HG03025 (cell line): Measurements from ENCODE around the gene BEST3.

ENCODE experiments used
- ATAC-seq: cut with Tn5 transposase; IDR thresholded peaks from one replicate; pipeline ENCODE4 v1.9.1; 2021; ENCODE audit warnings: mild to moderate bottlenecking, moderate library complexity; ENCODE audit not compliant: unreplicated experiment, low FRiP score

BEST3 gene

DNA sequence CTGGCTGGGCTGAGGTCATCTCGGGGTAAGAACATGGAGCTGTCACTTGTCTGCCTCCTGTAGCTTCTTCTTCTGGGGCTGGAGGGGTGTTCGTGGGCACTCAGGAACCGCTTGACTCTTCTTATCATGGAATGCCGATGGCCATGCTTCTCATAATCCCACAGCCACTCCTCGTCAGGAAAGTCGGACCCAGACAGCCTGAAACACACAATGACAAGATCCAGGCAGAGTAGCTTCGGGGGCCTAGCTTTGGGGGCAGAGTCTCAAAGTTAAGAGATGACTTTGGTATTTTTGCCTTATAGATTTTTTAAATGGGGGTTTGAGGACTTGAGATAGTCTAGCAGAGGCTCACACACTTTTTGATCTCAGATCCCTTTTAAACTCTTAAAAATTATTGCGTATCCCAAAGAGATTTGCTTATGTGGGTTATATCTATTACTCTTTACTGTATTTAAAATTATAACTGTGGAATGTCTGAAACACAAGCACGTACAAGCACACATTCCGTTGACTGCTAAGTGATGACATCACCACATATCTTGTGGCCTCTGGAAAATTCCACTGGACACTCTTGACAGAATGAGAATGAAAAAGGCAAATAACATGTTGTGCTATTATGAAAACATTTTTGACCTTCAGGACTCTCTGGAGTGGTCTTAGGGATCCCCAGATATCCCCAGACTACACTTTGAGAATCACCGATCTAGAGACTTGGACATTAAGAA is 43.3 kb downstream of the BEST3 start:
- no peak for ATAC-seq

DNA sequence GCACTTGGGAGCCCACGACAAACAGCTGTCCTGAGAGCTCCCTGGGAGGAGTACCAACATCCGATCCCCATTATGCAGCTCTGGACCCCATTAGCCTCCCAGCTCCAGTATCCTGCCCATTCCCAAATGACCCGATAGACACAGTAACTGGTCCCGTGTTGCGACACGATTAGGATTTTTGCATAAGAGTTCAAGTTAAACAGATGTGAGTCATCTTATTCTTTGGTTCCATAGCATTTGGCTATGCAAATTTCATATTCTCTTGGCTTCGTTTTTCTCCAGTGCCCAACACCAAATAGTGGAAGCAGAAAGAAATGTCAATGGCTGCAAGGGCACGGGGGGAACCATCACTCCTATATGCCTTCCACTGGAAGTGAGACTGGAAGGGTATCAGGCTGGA is 45.4 kb downstream of the BEST3 start:
- no peak for ATAC-seq

DNA sequence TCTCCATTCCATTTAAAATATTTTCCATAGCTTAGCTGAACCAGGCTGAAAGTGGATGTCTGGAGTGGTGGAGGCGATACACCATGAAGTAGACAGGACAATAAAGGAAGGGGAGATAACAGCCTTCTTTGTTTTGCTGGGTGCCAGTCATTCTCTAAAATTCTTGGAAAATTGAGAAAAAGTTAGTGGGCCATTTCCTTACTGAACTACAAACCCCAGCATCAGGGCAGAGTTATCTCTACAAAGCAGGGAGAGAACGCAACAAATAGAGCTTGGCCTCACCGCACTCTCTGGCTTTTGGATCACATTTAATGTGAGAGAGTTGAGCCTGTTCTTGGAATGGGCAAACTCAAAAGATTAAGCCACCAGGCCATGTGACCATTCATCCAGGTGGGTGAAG is 47.2 kb downstream of the BEST3 start:
- ATAC-seq = no peak

DNA sequence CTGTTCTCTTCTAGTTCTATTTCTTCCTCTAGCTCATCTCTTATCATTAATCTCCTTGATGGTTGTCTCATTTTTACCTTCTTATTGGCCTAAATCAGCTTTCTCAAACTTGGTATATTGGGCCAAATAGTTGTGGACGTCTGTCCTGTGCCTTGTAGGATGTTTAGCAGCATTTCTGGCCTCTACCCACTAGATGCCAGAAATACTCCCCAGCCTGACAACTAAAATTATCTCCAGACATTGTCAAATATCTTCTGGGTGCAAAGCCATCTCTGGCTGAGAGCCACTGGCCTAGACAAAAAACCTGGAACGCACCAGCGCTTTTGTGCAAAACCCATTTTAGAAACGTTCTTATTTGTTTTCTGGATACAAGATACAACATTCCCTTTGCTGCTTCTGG is 49.6 kb downstream of the BEST3 start:
- ATAC-seq = no peak

DNA sequence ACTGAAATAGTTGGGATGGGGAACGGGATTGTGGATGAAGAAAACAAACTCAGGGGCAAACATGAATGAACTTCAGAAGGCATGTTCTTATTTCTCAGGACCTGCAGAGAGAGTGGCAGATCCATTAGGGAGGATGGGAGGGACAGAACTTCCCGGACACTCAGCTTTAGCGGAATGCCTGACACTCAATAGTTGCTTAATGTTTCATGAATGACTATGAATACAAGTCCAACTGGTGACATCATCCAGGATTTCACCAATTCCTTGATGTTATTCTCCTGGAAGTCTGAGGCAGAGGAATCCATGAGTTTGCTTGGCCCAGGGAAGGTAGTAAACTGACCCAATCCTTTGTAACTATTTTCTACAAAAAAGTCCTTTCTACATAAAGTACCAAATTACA is 50.6 kb downstream of the BEST3 start:
- ATAC-seq = no peak

DNA sequence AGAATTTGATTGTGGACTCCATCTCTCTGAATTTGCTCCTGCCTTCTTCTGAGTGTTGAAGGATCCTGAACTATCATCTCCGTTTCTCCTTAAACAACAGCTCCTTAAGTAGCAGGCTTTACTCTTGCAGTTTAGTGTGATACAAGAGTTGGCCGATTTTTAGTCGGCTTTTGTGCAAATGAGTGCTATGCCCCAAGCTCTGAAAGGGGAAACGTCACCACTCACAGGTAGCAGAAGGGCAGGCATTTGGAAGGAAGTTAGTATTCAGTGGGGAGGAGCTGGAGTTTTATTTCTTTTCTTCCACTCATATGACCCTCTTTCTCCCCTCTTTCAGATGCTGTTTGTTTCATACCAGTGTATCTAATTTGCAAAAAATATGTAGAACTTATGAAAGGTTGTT is 51.9 kb downstream of the BEST3 start:
- ATAC-seq = no peak

DNA sequence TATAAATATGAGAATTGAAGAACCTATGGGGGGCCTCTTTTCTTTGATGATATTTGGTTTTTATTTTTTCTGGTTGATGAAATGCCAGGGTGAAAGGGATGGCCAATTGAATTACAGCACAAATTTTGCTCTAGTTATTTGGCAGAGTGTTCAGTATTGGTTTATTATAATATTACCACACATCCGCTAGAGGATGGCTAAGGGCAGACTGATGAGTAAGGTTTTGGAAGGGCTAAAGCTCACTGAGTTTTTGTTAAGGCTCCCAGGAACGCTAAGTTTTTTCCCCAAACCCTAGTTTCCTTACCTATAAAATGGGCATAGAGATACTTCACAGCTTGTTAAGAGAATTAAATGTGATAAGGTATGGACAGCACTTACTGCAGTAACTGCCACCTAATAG is 54.1 kb downstream of the BEST3 start:
- no peak for ATAC-seq

DNA sequence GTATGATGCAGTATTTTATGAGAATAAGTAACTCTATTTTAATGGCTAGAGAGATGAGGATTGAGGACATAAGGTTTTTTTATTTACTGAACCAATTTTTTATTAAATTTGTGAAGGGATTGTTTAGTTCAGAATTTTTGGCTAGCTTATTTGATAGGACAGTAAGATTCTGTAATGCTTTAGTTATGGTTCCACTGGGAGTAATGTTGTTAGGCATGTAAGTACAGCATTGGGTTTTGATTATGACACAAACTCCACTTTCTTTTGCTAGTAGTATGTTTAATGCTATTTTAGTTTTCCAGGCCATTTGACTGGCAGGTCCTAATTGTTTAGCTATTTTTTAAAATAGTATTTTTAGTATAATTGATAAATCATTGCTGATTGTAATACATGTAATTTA is 54.6 kb downstream of the BEST3 start:
- no peak for ATAC-seq

DNA sequence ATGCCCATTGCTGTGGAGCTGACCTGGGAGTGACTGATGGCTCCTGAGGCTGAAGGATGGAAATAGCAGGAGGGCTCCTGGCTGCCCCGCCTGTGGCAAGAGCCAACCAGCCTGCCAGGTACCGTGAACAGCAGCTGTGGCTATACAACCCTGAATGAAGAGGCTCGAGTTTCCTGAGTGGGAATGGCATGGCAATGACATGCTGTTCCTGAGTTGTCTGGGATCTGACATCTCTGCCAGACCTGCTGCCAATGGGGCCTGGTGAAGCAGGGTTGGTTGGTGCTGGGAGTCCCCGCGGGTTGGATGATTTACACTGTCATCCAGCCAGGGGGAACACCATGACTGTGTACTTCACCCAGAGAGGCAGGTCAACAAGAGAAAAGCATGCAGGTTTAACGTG is 56.6 kb downstream of the BEST3 start:
- ATAC-seq = no peak

DNA sequence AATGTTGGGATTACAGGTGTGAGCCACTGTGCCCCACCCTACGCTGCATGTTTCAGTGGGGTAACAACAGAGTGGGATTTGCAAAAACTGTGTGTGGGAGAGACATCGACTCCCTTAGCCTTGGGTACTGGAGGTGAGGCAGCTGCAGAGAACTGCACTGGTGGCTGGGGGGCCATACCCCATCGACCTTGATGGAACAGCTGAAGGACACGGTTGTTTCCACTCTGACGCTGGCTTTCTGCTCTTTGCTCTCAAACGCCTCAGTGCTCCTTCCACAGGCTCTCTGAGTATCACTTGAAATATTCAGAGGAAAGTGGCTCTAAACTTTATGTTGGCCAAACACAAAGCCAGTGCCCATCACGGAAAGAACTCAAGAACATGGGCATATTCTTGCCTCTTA is 57.6 kb downstream of the BEST3 start:
- ATAC-seq = no peak

DNA sequence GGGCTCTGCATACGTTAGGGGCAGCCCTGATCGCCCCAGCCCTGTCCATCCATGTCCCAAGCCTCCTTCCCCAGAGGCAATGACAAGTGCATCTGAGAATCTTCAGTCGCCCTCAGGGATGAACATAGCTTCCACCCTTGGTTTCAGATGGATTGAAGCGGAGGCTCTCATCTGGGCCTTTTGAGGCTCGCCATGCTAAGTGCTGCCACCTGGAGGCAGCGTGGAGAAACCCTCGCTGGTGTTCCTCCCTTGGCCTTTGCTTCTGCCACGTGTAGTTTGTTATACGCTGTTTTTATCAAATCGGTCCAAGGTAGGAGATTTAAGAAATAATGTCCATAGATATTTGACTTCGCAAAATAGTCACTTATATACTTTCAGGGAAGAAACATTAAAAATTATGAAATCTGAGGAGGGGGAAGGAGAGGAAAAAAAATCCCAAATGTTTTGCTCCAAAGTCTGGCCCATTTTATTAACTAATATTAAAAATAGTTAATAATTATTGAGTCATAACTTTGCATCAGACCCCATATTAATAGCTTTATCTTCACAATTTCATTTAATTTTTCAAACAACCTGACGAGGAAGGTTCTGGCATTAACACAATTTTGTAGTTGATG is 59.6 kb downstream of the BEST3 start:
- peak; percentile 87 for ATAC-seq

DNA sequence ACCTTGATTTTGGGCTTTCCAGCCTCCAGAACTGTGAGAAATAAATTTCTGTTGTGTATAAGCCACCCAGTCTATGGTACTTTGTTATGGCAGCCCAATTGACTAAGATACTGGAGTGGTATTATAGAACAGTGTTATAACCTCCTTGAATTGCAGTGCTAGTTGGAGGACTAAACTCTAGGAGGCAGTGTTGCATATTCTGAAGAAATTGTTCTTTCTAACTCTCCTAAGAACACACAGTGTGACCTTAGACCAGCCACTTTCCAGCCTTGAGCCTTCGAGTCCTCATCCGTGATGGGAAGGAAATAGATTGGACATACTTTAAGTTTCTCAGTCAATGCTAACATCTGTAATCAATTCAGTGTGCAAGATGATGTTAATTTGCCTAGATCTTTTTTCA is 66.0 kb downstream of the BEST3 start:
- ATAC-seq = no peak

DNA sequence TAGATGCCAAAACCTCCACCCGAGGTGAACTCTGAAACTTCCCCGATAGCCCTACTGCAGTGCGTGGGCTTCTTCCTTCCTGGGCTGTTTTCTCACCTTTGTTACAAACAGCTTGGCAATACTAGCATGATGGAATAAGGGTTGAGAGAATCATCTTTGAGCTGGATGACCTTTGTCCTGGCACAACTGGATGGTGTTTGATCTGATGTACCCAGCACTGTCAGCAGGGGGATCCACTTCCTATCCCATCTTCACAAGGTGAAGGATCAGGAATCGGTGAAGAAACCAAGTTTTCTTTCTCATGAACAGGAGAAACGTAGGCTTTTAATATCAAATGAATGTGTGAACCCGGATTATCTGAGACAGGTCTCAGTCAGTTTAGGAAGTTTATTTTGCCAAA is 68.9 kb downstream of the BEST3 start:
- no peak for ATAC-seq

DNA sequence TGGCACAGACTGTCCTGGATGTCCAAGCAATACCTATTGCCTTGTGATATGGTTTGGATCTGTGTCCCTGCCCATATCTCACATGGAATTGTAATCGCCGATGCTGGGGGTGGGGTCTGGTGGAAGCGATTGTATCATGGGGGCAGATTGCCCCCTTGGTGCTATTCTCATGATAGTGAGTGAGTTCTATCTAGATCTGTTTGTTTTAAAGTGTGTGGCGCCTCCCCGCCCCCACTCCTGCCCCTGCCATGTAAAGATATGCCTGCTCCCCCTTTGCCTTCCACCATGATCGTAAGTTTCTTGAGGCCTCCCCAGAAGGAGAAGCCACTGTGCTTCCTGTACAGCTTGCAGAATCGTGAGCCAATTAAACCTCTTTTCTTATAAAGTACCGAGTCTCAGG is 71.6 kb downstream of the BEST3 start:
- ATAC-seq = no peak

DNA sequence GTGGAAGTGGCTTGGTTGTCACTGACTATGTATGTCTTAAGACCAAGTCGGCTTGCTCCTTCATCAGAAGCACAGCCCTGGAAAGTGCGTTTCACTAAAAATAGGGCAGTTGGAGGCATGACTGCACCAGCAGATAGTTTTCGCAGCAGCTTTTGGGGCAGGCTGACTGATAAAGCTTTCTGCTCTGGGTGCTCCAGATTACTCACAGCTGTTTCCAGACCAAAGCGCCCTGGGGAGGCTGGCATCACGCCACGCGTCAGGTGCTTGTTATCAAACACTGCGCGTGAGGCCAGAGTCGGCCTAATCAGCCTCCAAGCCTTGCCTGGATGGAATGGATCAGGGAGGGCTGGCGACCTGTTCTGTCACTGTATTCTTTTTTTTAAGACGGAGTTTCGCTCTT is 75.1 kb downstream of the BEST3 start:
- ATAC-seq = no peak

DNA sequence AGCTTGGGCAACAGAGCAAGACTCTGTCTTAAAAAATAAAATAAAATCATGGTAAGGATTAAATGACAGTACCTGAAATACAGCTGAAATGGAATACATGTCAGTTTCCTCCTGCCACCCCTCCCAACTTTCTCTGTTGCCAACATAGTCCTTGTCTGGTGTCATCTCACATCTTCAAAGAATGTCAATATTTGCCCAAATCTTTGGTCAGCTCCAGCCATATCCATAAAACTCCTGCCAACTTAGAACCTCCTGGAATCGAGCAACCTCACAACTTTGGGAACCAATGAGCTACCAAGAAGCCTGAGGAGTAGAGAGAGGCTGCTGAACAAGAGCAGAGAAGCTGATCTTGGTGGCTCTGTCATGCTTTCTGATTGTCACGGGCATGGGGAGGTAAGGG is 77.6 kb downstream of the BEST3 start:
- ATAC-seq = no peak

DNA sequence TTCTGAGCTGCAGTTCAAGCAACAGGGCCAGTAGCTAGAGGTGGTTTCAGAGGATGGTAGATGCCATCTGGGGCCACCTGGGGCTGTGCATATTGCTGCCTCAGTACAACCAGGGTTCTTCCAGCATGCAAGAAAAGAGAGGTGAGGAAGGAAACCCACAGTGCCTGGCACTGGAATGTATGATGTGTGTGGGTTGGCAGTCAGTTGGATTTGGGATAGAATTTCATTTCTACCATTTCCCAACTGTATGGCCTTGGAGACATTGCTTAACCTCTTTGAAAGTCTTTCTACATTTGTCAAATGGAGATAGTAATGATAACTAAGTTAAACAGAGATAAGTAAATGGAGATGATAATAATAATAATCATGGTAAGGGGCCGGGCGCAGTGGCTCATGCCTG is 78.2 kb downstream of the BEST3 start:
- ATAC-seq = no peak

DNA sequence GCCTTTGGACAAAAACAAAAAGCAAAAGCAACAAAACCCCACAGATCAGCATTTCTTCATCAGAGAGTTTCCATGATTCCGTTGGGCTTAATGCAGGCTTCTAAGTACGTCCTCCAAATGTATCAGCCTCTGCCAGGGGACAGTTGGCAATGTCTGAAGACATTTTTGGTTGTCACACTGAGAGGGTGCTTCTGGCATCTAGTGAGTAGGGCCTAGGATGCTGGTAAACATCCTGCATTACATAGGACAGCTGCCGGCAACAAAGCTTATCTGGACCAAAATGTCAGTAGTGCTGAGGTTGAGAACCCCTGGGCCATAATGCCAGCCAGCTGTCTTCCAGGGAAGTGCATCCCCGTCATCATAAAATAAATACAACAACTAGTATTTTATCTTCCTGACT is 79.0 kb downstream of the BEST3 start:
- no peak for ATAC-seq

DNA sequence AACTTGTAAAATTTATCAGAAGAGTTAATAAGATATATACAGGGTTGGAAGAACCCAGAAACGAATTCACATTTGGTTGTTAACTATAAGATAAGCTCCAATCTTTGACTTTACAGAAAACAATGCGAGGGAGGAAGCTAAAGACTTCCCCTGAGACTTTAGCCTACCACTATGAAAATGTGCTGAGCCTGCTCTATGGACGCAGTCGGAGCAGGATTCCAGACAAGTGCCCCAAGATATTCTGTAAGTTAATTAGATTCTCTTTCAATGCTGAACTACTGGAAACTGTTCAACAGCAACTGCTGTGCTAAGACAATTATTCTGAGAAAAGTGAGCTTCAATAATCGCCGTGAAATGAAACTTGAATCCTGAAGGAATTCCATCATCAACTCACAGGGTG is 80.1 kb downstream of the BEST3 start:
- no peak for ATAC-seq

DNA sequence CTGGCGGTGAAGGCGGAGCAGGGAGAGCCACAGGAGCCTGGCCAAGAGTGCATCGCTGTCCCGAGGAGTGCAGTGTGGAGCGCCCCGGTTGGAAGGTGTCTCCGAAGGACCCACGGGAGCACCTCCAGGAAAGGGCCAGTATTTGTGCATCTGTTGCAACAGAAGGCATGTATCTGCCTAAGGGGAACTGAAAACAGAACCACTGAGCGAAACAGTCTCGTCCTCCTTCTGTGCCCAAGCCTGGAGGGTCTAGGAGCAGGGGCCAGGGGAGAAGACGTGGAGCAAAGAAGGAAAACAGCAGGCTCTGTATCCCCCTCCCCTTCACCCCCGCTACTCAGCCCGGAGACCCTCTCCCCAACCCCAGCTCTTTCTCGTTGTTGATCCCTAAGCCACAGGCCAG is 83.1 kb downstream of the BEST3 start:
- ATAC-seq = no peak

DNA sequence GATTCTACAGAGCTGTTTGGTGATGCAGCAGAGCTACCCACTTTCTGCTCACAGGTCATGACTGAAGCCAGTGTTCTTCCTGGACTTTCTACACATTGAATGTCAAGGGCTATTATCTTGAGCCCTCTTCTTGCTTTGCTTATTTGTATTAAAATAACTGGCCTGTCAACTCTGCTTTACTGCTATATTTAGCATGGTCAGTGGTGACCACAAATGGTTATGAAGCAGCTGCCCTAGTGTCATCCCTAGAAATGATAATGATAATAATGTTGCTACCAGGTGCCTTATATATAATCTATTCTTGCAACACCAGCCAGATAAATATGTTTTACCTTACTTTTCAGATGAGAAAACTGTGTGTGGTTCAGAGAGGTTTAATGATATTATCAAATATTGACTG is 85.8 kb downstream of the BEST3 start:
- no peak for ATAC-seq

DNA sequence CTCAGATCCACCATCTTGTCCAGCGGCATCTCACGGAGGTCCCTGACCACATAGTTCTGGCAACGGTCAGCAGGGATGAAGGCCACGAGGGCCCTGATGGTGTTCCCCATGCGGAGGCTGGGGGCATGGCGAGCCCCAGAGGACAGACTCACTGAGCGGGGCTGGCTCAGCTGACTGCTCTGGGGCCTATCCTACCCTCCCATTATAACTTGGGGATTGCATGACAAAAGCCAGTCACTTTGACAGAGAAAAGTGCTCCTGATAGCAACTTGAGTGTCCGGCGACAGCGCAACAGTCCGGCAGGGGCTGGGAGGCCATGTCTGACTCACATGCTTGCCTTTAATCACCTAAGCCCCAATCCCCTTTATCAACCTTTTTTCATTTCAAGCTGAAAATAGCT is 88.4 kb downstream of the BEST3 start, which contains the start of gene LRRC10:
TSS of gene LRRC10 (minus strand) at position 179 of the 400 bp plus-strand sequence. CDS start at position 110, 69 bp downstream.
- ATAC-seq = no peak
